ENCODE measurements around the gene ERC1.

- TF ChIP-seq POLR2AphosphoS5 (IDR thresholded peaks at IDR 0.05) (no peak), POLR2A (IDR thresholded peaks at IDR 0.05) (no peak), CTCF (IDR thresholded peaks at IDR 0.05) (no peak), EP300 (IDR thresholded peaks at IDR 0.05; ENCODE audit: low read depth) (no peak)
These were observed 534.8 kb downstream of the ERC1 start for GRCh38 chr12:1525858-1526257.
